Fibroblast of pulmonary artery (primary cell): Measurements from ENCODE around the gene IL25.
"Not testable (repeated sequence)": the region's sequence is repeated elsewhere in the genome, so short reads cannot be mapped to it uniquely, and the experiment has no call there.

Source experiments
- DNase-seq: peaks from one replicate; pipeline ENCODE4 v3.0.0-alpha.2; 2010; ENCODE audit warnings: low read depth
- H3K4me3 ChIP-seq: replicated peaks from 2 replicates; pipeline ENCODE4 v1.5.1; 2011; ENCODE audit warnings: low read depth, mild to moderate bottlenecking, control low read depth, low read length, moderate library complexity
- TF ChIP-seq, protein P1 (sequence below): IDR thresholded peaks from 2 replicates; pipeline ENCODE4 v1.5.1; 2011; ENCODE audit warnings: mild to moderate bottlenecking, control low read depth, low read length, inconsistent platforms; ENCODE audit errors: missing control alignments

Gene IL25

DNA sequence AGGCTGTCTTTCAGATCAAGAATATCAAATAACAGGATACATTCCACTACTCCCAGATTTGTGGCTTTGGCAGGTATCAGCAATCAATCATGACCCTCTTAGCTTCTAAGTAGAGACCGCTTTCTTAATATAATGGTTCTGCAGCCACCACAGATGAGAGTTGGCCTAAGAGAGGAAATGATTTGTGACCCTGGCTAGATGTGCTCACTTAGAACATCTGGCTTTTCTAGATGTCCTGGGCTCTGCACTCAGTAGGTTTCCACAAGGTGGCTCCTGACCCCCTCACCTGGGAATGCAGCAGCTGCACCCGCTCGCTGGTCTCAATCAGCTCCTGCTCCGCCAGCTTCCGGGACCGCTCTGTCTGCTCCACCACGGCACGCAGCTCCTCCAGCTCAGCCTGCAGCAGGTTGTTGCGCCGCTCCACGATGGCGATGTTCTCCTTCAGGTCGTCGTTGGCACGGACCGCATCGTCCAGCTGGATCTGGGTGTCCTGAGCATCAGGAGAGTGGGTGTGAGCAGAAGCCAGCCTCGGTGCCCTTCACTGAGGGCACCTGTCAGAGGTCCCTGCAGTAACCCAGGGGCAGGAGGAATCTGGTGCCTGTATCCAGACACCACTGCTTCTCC is 13.1 kb downstream of the IL25 start:
- no peak overlapping the region for H3K4me3 ChIP-seq
- TF ChIP-seq, protein P1, sequence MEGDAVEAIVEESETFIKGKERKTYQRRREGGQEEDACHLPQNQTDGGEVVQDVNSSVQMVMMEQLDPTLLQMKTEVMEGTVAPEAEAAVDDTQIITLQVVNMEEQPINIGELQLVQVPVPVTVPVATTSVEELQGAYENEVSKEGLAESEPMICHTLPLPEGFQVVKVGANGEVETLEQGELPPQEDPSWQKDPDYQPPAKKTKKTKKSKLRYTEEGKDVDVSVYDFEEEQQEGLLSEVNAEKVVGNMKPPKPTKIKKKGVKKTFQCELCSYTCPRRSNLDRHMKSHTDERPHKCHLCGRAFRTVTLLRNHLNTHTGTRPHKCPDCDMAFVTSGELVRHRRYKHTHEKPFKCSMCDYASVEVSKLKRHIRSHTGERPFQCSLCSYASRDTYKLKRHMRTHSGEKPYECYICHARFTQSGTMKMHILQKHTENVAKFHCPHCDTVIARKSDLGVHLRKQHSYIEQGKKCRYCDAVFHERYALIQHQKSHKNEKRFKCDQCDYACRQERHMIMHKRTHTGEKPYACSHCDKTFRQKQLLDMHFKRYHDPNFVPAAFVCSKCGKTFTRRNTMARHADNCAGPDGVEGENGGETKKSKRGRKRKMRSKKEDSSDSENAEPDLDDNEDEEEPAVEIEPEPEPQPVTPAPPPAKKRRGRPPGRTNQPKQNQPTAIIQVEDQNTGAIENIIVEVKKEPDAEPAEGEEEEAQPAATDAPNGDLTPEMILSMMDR: no peak

DNA sequence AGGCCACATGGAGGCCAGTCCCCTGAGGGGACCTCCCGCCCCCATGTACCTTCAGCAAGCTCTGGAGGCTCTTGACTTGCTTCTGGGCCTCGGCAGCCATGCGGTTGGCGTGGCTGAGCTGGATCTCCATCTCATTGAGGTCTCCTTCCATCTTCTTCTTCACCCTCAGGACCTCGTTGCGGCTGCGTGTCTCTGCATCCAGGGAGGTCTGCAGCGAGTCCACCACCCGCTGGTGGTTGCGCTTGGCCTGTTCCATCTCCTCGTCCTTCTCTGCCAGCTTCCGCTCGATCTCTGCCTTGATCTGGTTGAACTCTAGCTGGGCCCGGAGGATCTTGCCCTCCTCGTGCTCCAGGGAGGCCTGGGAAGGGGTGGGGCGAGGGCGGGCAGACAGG is 13.7 kb downstream of the IL25 start:
- DNase-seq: not testable (repeated sequence)

More for the DNA sequence above, 13.1 kb downstream of the IL25 start:
- DNase-seq: no peak

GRCh38 chr14:23386999-23387398 is 14.4 kb downstream of the IL25 start:
- DNase-seq: no peak
- H3K4me3 ChIP-seq: no peak overlapping the region
- TF ChIP-seq, protein P1: no peak

More for the DNA sequence above, 13.7 kb downstream of the IL25 start:
- H3K4me3 ChIP-seq: not testable (repeated sequence)

DNA sequence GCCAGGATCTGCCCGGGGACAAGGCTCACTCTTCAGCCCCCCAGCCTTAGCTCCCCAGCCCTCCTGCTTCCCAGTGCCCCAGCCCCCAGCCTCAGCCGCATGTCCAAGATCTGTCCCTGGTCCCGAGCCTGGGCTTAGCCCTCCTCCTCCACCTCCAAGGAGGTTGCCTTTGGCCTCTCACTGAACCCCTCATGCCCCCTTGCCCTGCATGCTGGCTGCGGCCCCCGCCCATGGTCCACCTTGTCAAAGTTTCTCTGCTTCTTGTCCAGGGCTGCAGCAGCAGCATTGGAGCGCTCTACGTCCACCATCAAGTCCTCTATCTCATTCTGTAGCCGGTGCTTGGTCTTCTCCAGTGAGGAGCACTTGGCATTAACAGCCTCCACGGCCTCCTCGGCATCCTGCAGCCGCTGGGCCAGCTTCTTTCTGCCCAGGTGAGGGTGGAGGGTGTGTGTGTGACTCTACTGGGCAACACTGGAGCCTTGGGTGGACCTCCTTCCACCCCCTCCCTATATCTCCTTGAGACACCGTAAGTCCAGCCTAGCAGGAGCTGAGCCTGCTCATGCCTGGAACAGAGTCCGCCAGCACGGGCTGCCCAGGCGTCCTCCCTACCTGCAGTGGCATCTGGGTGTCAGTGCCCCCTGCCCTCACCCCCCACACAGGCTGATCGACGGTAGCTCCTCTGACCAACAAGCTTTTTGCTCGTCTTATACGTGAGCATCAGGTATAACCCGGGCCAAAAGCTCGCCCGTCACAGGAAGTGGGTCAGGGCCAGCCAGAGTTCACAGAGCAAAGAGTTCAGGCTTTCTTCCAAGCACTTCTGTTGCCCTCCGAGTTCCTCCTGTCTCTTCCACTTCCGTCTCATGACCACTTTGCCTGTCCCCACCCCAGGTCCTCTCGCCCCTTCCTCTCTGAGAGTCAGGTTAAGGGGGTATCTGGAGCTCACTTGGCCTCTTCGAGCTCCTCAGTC is 15.6 kb downstream of the IL25 start:
- TF ChIP-seq, protein P1: no peak
- no peak for DNase-seq
- no peak overlapping the region for H3K4me3 ChIP-seq

GRCh38 chr14:23388996-23389395 is 16.4 kb downstream of the IL25 start:
- TF ChIP-seq, protein P1: no peak
- no peak for DNase-seq
- no peak overlapping the region for H3K4me3 ChIP-seq

DNA sequence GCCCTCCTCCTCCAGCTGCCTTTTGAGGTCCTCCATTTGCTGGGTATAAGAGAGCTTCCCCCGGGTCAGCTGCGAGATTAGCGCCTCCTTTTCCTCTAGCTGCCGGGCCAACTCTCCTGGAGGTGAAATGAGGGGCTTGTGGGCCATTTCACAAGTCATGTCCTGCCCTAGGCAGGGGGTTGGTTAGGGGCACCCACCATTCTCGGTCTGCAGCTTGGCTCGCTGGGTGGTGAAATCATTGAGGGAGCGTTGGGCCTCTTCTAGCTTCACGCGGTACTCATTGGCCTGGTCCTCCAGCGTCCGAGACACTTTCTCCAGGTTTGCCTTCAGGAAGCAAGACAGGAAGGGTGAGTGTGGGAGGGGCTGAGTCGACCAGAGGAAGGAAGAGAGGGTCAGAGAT is 16.8 kb downstream of the IL25 start:
- DNase-seq: no peak
- no peak overlapping the region for H3K4me3 ChIP-seq
- TF ChIP-seq, protein P1: no peak

- DNase-seq, H3K4me3 ChIP-seq: not testable (repeated sequence)
Observed at GRCh38 chr14:23389871-23390270, 17.3 kb downstream of the IL25 start.
